Heart left ventricle (tissue), 13 donors: ENCODE results near the gene GBX2.

Source experiments
- CTCF ChIP-seq, 12 donors: fragments of 200-600 bp; sonication (generic) in 4 of 12; IDR thresholded peaks; one replicate each; pipeline versions ENCODE4 v1.5.0 to v1.8.0; 2018 to 2022; ENCODE audit warnings: antibody characterized with exemption in 12 of 12, mild to moderate bottlenecking in 5 of 12
- POLR2A ChIP-seq, 2 donors: fragments of 450-650 bp; IDR thresholded peaks; one replicate each; pipeline ENCODE4 v1.6.1; 2017; ENCODE audit warnings: antibody characterized with exemption in 2 of 2, mild to moderate bottlenecking in 2 of 2, moderate library complexity in 2 of 2
- donor health status: ischemic (EF 13 %, LVEDD 7.1; RV severe dilation, severe dysfunction).
- donor health status: DM: no; HTN: yes; CAD: no.
- donor health status: DM: no; HTN: no; CAD: no.
- donor health status: ischemic (EF 25% LVEDD 6.9; RV normal size, moderate dysfunction).
- donor health status: ischemic (EF 25% LVEDD 5.7; RV mildly dilated, moderate dysfunction).
- donor health status: ischemic (EF 35%, LVEDD 5.7; RV mildly dilated, moderate dysfunction).
- donor health status: nonischemic (EF 11% LVEDD 7.7; RV severe dilation, severe dysfunction).
- donor health status: DM: yes; HTN: yes; CAD: no.
- donor health status: PGD.
- donor health status: ischemic (EF 29% LVEDD 5.4; RV normal size, mild dysfunction).
- donor health status: nonischemic (EF 23%, LVEDD 6.1; RV moderate dilation, normal function).

- TF ChIP-seq CTCF (IDR thresholded peaks at IDR 0.05) (no peak), POLR2A (IDR thresholded peaks at IDR 0.05) (no peak)
Measured at GRCh38 chr2:236119003-236119402, 49.2 kb downstream of the GBX2 start.
